ENCODE measurements around the gene TSSK1B. TPM values are rescaled to one million over a fixed set of nuclear protein-coding genes. Genes with fewer than 3 reads are reported as not detected.

Gene TSSK1B
- total RNA-seq, 1 donor = 1.4 TPM

DNA sequence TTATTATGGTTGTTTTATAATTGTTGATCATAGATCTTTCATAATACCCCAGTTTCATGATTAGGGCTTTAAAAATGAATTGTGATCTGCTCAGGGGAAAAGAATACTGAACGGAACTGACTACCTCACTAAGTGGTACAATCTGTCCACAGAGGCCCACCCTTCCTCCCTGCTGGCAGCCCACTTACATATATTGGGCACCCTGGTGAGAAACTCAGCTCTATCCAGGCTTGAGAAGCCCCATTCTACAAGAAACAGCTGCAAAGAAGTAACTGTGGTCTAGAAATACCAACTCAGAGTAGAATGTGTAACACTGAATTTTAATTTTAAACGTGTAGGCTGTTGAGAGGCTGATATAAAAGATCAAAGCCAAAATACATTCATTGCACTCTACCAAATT, 46.9 kb downstream of the TSSK1B start:
- no peak for DNase-seq (ENCODE audit: low read depth)
- TF ChIP-seq, protein P1, sequence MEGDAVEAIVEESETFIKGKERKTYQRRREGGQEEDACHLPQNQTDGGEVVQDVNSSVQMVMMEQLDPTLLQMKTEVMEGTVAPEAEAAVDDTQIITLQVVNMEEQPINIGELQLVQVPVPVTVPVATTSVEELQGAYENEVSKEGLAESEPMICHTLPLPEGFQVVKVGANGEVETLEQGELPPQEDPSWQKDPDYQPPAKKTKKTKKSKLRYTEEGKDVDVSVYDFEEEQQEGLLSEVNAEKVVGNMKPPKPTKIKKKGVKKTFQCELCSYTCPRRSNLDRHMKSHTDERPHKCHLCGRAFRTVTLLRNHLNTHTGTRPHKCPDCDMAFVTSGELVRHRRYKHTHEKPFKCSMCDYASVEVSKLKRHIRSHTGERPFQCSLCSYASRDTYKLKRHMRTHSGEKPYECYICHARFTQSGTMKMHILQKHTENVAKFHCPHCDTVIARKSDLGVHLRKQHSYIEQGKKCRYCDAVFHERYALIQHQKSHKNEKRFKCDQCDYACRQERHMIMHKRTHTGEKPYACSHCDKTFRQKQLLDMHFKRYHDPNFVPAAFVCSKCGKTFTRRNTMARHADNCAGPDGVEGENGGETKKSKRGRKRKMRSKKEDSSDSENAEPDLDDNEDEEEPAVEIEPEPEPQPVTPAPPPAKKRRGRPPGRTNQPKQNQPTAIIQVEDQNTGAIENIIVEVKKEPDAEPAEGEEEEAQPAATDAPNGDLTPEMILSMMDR (IDR thresholded peaks at IDR 0.05; ENCODE audit: insufficient read depth, low read length) = no peak
- no peak overlapping the region for H3K4me3 ChIP-seq (ENCODE audit: low read depth, low read length)

DNA sequence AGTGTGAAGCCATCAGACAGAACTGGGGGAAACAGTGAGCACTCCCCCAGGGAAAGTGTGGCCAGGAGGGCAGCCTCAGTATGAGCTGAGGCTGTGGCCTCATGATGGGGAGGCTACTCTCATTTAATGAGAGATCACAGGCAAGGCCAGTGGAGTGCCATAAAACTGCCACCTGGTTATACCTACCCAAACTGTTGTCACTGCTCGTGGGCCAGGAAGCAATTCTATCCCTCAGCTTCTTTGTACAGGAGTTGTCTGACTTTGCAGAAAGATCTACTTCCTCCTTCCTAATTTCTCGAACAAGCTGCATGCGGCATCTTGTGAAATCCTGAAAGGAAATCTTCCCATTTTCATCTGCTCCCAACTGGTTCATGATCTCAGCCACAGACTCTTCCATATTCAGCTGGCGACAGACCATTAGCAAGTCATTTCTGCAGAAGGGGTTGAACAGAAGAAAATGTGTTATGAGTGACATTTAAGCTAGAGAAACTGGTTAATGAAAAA, 50.0 kb downstream of the TSSK1B start:
- TF ChIP-seq, protein P1 (IDR thresholded peaks at IDR 0.05; ENCODE audit: insufficient read depth, low read length) = no peak
- no peak overlapping the region for H3K4me3 ChIP-seq (ENCODE audit: low read depth, low read length)

DNA sequence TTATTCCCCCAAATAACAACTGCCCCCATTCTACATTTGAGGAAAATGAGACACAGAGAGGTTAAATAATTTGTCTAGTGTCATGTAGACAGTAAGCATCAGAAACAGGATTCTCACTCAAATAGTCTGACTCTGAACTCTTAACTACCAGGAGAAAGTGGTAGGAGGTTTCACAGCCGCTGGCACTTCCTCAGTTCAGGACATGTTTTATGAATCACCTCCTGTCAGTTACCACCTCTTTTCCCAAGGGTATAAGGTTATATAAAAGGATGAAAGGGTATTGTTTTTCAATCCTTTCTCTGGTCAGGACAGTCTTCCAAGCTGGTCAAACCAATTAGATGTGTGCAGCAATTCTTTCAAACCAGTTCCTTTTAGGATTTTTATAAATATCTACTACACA, 52.1 kb downstream of the TSSK1B start:
- TF ChIP-seq, protein P1 (IDR thresholded peaks at IDR 0.05; ENCODE audit: insufficient read depth, low read length) = no peak
- no peak overlapping the region for H3K4me3 ChIP-seq (ENCODE audit: low read depth, low read length)
- no peak for DNase-seq (ENCODE audit: low read depth)

More for the DNA sequence above, 50.0 kb downstream of the TSSK1B start:
- DNase-seq (ENCODE audit: low read depth) = no peak

Other genes starting within 250 kb of the TSSK1B start
- gene MCC, start 53.5 kb upstream of the TSSK1B start, total RNA-seq (ENCODE audit: low replicate concordance) = 58.6 and 62.4 TPM in 2 replicates
- gene YTHDC2, start 78.7 kb upstream of the TSSK1B start, total RNA-seq (ENCODE audit: low replicate concordance) = 24.0 and 28.1 TPM in 2 replicates